ENCODE results near the gene POLR1G. TPM values are rescaled to one million over a fixed set of nuclear protein-coding genes. Genes with fewer than 3 reads are reported as not detected.
A peak's percentile ranks its signal among the peaks of the same experiment; 100 is the strongest.

Gene POLR1G
- total RNA-seq, 2 donors from 2014 or later: 11.0 to 25.4 TPM

GRCh38 chr19:45440259-45440638 lies 33.8 kb downstream of the POLR1G start:
- DNase-seq (ENCODE audit: low spot score) (no peak), ATAC-seq (no peak)
- Mint-ChIP-seq H3K36me3 (no peaks in the 10 kb centered on the region), H3K9me3 (no peaks in the 10 kb centered on the region), H3K27ac (peak overlapping the region; percentile 73 to 89), H3K4me1 (ENCODE audit: low read depth in 2 of 2) (peaks cover 40% of the 10 kb centered on the region in 2 donors), H3K27me3 (no peaks in the 10 kb centered on the region), H3K4me3 (peak overlapping the region; percentile 82)

- H3K4me3 Mint-ChIP-seq: peak overlapping the region; percentile 82
- ATAC-seq: no peak
- no peaks in the 10 kb centered on the region for H3K9me3 Mint-ChIP-seq
- DNase-seq (ENCODE audit: low spot score): no peak
- no peaks in the 10 kb centered on the region for H3K27me3 Mint-ChIP-seq
- H3K36me3 Mint-ChIP-seq: no peaks in the 10 kb centered on the region
- H3K27ac Mint-ChIP-seq: peak overlapping the region; percentile 73 to 89
- peaks cover 45 to 46% of the 10 kb centered on the region in 2 donors for H3K4me1 Mint-ChIP-seq (ENCODE audit: low read depth in 2 of 2)
Measured at GRCh38 chr19:45440873-45441654, 34.6 kb downstream of the POLR1G start.

- Mint-ChIP-seq H3K27ac (peak overlapping the region; percentile 75 to 97), H3K4me1 (ENCODE audit: low read depth in 2 of 2) (peaks cover 51 to 53% of the 10 kb centered on the region in 2 donors), H3K4me3 (peak overlapping the region; percentile 90), H3K36me3 (no peaks in the 10 kb centered on the region), H3K9me3 (no peaks in the 10 kb centered on the region), H3K27me3 (no peaks in the 10 kb centered on the region)
- DNase-seq (ENCODE audit: low spot score): no peak
- no peak for ATAC-seq
Measured at GRCh38 chr19:45442408-45442777, 35.9 kb downstream of the POLR1G start.

GRCh38 chr19:45442778-45443461 lies 36.5 kb downstream of the POLR1G start:
- H3K4me3 Mint-ChIP-seq: peak overlapping the region; percentile 90
- ATAC-seq (peak in 1 of 2 donors; percentile 2), DNase-seq (ENCODE audit: low spot score) (no peak)
- H3K27ac Mint-ChIP-seq: peak overlapping the region; percentile 75 to 97
- H3K4me1 Mint-ChIP-seq (ENCODE audit: low read depth in 2 of 2): peaks cover 54 to 56% of the 10 kb centered on the region in 2 donors
- no peaks in the 10 kb centered on the region for H3K9me3 Mint-ChIP-seq
- H3K36me3 Mint-ChIP-seq: no peaks in the 10 kb centered on the region
- no peaks in the 10 kb centered on the region for H3K27me3 Mint-ChIP-seq

- ATAC-seq (peak; percentile 27 to 57), DNase-seq (ENCODE audit: low spot score) (peak; percentile 81)
- Mint-ChIP-seq H3K36me3 (no peaks in the 10 kb centered on the region), H3K4me3 (peak overlapping the region; percentile 90), H3K4me1 (ENCODE audit: low read depth in 2 of 2) (peaks cover 59 to 63% of the 10 kb centered on the region in 2 donors), H3K9me3 (no peaks in the 10 kb centered on the region), H3K27me3 (no peaks in the 10 kb centered on the region), H3K27ac (peak overlapping the region; percentile 75 to 97)
Measured at GRCh38 chr19:45443462-45444317, 37.2 kb downstream of the POLR1G start.

DNA sequence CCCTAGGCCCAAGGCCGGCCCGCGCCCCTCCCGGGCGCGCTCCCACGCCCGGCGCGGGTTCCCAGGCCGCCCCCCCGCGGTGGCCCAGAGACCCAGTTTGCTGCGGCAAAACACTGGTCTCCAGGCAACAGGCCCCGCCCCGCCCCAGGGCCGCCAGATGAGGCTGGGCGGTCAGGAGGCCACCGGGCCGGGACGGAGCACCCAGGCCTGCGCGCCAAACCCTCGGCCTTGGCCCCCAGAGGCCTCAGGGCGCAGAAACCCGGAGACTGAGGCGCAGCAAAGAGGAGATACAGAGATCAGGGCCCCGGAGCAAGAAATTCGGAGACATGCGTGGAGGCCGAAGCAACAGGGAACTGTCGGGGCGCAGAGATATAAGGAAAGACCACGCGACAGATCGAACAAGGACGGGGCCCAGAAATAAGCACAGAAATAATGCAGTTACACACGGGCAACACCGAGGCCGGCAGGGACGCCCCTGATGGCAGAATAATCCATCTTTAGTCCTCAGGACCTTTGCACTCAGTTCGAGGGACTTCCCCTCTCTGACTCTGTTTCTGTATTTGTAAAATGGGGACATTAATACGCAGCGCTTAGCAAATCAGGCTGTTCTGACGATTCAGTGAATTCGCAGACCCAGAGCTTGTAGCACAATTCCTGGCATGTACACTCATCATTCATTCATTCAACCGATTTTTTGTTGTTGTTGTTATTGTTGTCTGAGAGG lies 38.0 kb downstream of the POLR1G start:
- Mint-ChIP-seq H3K27me3 (no peaks in the 10 kb centered on the region), H3K9me3 (no peaks in the 10 kb centered on the region), H3K4me1 (ENCODE audit: low read depth in 2 of 2) (peaks cover 65 to 70% of the 10 kb centered on the region in 2 donors), H3K36me3 (no peaks in the 10 kb centered on the region), H3K4me3 (peak overlapping the region; percentile 90), H3K27ac (peak overlapping the region; percentile 75 to 97)
- DNase-seq (ENCODE audit: low spot score) (peak; percentile 91), ATAC-seq (peak; percentile 80 to 83)

- Mint-ChIP-seq H3K27me3 (no peaks in the 10 kb centered on the region), H3K4me1 (ENCODE audit: low read depth in 2 of 2) (peaks cover 66 to 72% of the 10 kb centered on the region in 2 donors), H3K4me3 (peak overlapping the region; percentile 90), H3K36me3 (no peaks in the 10 kb centered on the region), H3K27ac (peak overlapping the region; percentile 7 to 97), H3K9me3 (no peaks in the 10 kb centered on the region)
- ATAC-seq: no peak
- no peak for DNase-seq (ENCODE audit: low spot score)
Measured at GRCh38 chr19:45445139-45445538, 38.7 kb downstream of the POLR1G start.

- Mint-ChIP-seq H3K36me3 (no peaks in the 10 kb centered on the region), H3K27ac (peak overlapping the region in 1 of 2 donors; percentile 19), H3K27me3 (no peaks in the 10 kb centered on the region), H3K4me3 (no peak overlapping the region), H3K9me3 (no peaks in the 10 kb centered on the region), H3K4me1 (ENCODE audit: low read depth in 2 of 2) (peaks cover 62 to 68% of the 10 kb centered on the region in 2 donors)
- no peak for ATAC-seq
- no peak for DNase-seq (ENCODE audit: low spot score)
Measured at GRCh38 chr19:45446295-45446694, 39.9 kb downstream of the POLR1G start.

DNA sequence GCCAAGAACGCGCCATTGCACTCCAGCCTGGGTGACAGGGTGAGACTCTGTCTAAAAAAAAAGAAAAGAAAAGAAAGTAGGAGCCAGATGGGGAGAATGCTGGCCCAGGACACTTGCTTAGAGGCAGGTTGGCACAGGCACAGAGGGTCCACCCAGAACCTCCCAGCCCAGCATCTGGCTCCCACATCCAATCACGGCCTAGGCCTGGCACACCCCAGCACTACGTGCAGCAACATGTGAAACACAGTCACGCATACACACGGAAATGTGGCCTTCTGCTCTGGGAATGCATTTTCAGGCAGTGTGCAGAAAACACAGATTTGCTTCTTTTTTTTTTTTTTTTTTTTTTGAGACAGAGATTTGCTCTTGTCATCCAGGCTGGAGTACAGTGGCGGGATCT lies 40.5 kb downstream of the POLR1G start:
- no peaks in the 10 kb centered on the region for H3K36me3 Mint-ChIP-seq
- no peaks in the 10 kb centered on the region for H3K9me3 Mint-ChIP-seq
- no peak overlapping the region for H3K4me3 Mint-ChIP-seq
- H3K4me1 Mint-ChIP-seq (ENCODE audit: low read depth in 2 of 2): peaks cover 68 to 75% of the 10 kb centered on the region in 2 donors
- DNase-seq (ENCODE audit: low spot score) (no peak), ATAC-seq (no peak)
- H3K27me3 Mint-ChIP-seq: no peaks in the 10 kb centered on the region
- no peak overlapping the region for H3K27ac Mint-ChIP-seq

- H3K27ac Mint-ChIP-seq: peak overlapping the region; percentile 97 to 98
- H3K9me3 Mint-ChIP-seq: no peaks in the 10 kb centered on the region
- H3K27me3 Mint-ChIP-seq: no peaks in the 10 kb centered on the region
- DNase-seq (ENCODE audit: low spot score) (no peak), ATAC-seq (no peak)
- H3K4me3 Mint-ChIP-seq: peak overlapping the region; percentile 52
- H3K4me1 Mint-ChIP-seq (ENCODE audit: low read depth in 2 of 2): peaks cover 64 to 70% of the 10 kb centered on the region in 2 donors
- H3K36me3 Mint-ChIP-seq: no peaks in the 10 kb centered on the region
Measured at GRCh38 chr19:45448425-45448756, 41.9 kb downstream of the POLR1G start.

DNA sequence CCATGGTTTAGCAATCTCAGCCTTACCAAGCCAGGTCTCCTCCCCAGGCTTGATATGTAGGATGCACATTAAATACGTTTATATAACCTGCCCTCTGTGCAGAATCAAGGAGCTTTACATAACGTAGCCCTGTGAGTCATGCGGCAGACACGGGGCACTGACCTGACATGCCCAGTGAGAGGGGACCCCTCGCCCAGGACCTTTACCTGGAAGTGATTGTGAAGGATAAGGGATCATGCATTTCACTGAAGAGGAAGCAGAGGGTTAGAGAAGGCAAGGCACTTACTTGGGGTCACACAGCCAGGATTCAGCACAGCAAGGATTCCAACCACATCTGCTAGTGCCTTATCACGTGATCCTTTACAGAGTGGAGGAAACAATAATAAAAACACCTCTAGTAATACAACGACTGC lies 42.4 kb downstream of the POLR1G start:
- Mint-ChIP-seq H3K27ac (peak overlapping the region; percentile 97 to 98), H3K36me3 (no peaks in the 10 kb centered on the region), H3K27me3 (no peaks in the 10 kb centered on the region), H3K4me3 (peak overlapping the region; percentile 94), H3K9me3 (no peaks in the 10 kb centered on the region), H3K4me1 (ENCODE audit: low read depth in 2 of 2) (peaks cover 65% of the 10 kb centered on the region in 2 donors)
- DNase-seq (ENCODE audit: low spot score) (no peak), ATAC-seq (no peak)

- peak in 1 of 2 donors; percentile 57 for ATAC-seq
Measured at GRCh38 chr19:45450012-45450333, 43.5 kb downstream of the POLR1G start.

DNA sequence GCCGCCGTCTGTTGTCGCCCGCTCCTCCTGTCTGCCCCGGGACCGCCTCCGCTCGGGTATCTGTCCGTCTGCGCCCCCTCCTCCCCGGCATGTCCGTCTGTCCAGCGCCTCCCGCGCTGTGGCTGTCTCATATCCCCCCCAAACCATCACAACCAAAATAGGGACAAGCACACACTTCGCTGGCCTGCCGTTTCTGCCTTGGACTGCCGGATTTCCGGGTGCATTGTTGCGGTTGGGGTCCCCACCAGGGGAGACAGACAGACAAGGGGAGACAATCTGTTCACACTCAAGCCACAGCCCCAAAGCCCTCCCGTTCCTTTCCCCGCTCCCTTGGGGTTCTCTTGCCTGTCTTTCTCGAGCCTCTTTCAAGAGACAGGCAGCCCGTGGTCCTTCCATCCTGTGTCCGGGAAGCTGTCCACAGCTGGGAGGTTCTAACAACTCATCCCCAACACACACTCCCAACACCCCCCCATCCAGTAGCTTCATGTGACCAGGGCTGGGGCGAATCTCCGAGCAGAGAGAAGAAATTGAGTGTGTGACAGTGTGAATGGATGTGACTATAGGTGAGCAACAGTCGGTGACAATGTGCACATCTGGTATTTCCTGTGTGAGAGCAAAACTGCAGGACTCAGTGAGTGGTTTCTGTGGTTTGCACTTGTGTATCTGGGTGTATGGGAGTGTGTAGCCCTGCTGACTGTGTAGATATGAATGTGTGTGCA lies 44.8 kb downstream of the POLR1G start:
- H3K36me3 Mint-ChIP-seq: no peaks in the 10 kb centered on the region
- H3K27ac Mint-ChIP-seq: peak overlapping the region; percentile 97 to 98
- H3K9me3 Mint-ChIP-seq: no peaks in the 10 kb centered on the region
- H3K27me3 Mint-ChIP-seq: no peaks in the 10 kb centered on the region
- peaks cover 56 to 58% of the 10 kb centered on the region in 2 donors for H3K4me1 Mint-ChIP-seq (ENCODE audit: low read depth in 2 of 2)
- ATAC-seq: peak; percentile 60 to 67
- H3K4me3 Mint-ChIP-seq: peak overlapping the region; percentile 94
- peak; percentile 72 for DNase-seq (ENCODE audit: low spot score)

More at GRCh38 chr19:45450012-45450333, 43.5 kb downstream of the POLR1G start:
- no peaks in the 10 kb centered on the region for H3K9me3 Mint-ChIP-seq
- H3K4me1 Mint-ChIP-seq (ENCODE audit: low read depth in 2 of 2): peaks cover 55 to 57% of the 10 kb centered on the region in 2 donors
- H3K4me3 Mint-ChIP-seq: peak overlapping the region; percentile 94
- no peaks in the 10 kb centered on the region for H3K36me3 Mint-ChIP-seq
- no peaks in the 10 kb centered on the region for H3K27me3 Mint-ChIP-seq
- DNase-seq (ENCODE audit: low spot score): no peak
- peak overlapping the region; percentile 97 to 98 for H3K27ac Mint-ChIP-seq
